GM19455 (cell line): ENCODE data around the gene VMAC.

Experiments used
- ATAC-seq: cut with Tn5 transposase; IDR thresholded peaks from one replicate; pipeline ENCODE4 v1.9.1; 2021; ENCODE audit not compliant: unreplicated experiment

Gene VMAC

DNA sequence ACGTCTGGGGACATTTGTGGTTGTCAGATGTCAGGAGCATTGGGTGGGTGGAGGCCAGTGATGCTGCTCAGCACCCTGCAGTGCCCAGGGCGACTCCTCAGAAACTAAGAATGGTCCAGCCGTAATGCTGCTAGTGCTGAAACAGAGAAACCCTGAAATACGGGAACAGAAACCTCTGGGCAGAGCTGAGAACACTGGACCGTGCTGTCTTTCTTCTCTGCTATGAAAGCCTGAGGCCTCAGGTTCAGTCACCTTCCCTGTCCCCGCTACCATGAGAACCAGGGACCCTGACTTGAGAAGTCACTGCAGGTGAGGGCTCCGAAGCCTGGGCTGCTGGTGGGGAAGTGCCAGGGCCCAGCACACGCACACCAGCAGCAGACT is 22.8 kb downstream of the VMAC start:
- no peak for ATAC-seq

DNA sequence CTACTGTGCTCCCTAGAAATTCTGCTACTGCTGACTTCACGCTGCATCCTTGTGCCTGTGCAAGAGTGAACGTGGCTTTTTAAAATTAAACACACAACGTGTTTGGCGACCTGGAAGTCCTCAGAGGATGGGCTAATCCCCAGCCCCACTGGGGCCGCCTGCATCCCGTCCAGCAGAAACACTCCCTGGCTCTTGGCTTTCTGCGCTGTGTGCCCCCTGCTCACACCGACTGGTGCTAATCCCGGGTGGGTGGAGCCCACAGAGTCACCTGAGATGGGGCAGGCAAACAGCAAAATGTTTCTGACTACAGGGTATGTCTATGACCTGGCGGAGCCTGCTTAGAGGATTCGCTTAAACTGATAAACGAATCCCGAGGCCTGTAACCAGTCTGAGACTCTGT is 24.5 kb downstream of the VMAC start:
- ATAC-seq: no peak

DNA sequence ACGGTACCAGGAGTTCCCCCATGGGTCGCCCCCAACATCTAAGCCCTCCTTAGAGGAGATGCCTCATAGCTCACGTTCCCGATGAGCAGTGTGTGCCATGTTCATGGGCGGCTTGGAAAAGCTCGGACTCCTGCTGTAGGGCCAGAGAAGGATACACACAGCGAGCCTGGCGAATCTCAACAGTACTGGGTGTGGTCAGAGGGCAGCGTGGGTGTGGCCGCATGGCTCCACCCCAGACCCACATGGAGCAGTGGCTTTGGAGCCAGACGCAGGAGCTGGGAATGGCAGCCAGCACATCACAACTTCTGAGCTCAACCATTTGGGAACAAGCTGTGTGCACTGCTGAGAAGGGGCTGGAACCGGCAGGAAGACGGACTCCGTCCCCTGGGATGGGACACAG is 25.0 kb downstream of the VMAC start:
- no peak for ATAC-seq

- no peak for ATAC-seq
Observed at GRCh38 chr19:5931251-5931650, 26.6 kb downstream of the VMAC start.

- no peak for ATAC-seq
Observed at GRCh38 chr19:5932146-5932545, 27.5 kb downstream of the VMAC start.

- no peak for ATAC-seq
Observed at GRCh38 chr19:5932609-5933262, 28.1 kb downstream of the VMAC start.

DNA sequence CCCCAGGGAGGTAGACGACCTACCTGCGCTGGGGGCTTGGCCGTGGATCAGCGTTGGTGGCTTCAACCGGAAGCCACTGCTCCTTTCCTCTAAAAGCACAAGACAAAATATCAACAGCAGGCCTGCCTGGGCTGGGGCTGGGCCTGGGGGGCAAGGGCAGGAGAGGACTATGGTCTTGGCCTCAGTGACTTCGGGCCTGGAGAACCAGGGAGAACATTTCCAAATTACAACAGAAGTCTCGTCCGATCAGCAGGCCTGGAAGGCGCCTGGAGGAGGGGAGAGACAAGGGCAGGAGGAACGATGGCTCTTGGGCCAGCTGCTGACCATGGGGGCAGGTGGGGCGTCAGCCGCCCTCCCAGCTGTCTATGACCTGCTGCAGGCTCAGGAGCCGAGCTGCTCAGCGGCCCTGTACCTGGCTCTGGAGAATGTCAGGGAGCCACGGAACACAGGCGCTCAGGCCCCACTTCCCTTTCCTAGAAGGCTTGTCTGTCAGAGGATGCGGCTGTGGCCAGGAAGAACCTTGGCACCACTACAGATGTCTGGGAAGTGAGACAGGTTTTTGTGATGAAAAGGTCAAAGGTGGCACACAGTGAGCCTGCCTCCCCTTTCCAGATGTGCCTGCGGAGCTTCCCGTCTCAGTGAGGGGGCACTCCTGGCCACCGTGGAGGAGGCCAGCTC is 28.9 kb downstream of the VMAC start:
- no peak for ATAC-seq

DNA sequence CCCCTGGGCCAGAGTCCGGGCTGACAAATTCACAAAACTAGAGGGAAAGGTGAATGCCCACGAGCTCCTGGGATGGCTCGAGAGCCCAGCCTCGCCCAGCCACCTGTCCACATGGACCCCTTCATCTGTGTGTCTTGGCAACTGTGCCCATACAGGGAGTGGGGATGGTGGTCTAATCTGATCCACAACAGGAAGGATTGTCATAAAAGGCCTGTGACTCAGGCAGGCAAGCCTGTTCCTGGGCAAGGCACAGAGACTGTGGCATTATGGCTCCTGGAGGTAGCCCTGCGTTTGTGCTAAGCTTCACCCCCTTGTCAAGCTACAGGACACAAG is 29.4 kb downstream of the VMAC start:
- no peak for ATAC-seq

- no peak for ATAC-seq
Observed at GRCh38 chr19:5934774-5935472, 30.3 kb downstream of the VMAC start.

GRCh38 chr19:5935473-5936291 is 31.0 kb downstream of the VMAC start:
- no peak for ATAC-seq

GRCh38 chr19:5936292-5936592 is 31.6 kb downstream of the VMAC start:
- ATAC-seq: no peak

DNA sequence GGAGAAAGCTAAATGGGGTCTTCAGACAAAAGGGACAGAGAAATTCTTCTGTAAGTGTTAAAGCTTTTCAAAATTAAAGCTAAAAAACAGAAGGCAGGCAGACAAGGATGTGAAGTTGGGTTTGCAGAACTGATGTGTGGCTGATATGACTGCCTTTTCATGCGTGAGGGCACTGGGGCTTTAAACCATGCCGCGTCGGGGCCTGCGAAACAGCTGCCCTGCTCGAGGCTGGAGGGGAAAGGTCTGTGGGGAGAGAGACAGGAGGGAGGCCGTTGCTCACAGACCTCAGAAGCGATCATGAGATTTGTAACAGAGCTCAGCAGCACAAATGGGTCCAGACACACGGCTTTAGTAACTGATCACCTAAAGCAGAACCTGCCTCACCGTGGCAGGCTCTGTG is 32.9 kb downstream of the VMAC start:
- no peak for ATAC-seq

GRCh38 chr19:5940260-5941208 is 35.9 kb downstream of the VMAC start:
- ATAC-seq: no peak

DNA sequence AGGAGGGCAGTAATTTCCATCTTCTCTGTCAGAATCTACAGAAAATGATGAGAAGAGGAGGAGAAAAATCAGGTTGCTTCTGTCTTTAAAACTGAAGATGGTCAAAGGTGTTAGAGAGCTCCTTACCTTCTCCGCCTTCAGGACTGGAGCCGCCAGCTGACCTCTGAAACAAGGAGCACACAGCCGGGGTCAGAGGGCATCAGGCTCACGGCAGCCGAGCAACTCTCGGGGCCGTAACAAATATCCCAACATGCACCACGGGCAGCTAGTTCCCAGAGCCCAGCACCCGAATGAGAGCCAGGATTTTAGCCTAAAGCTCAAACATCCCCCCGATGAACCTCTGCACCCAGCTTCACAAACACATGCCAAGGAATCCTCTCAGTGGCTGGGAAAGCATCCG is 37.0 kb downstream of the VMAC start:
- ATAC-seq: no peak

DNA sequence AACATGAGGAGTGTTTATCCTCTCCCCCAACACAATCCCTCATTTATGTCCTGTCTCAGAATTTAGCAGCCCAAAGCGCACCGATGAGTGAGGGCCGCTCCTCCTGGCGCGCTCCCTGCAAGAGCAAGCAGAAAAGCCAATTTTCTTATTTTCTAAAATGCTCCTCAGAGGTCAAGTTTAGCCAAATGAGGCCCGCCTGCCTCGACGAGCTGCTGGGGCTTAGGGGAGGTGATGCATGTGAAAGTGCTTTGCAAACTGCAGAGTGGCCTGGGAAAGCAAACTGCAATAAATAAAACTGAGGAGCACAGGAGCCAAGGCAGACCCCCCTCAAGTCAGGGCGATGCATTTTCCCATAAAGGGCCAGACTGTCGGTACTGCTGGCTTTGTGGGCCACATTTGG is 38.4 kb downstream of the VMAC start:
- no peak for ATAC-seq

DNA sequence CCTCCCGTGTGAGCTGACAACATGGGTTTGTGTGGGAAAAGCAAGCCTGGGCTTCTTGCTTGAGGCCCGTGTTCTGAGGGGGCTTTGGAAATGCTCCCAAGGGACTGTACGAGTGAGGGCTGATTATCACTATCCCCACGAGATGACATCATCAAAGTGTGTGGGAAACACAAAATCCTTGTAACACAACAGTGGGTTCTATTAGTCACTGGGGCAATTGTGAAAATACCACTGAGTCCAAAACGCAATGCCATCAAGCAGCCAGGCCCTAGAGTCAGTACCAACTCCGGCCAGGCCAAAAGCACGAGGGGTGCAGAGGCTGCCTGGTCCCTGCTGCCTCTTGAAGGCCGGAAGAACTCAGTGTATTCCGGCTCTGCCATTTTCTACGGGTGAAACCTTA is 39.0 kb downstream of the VMAC start:
- ATAC-seq: no peak

GRCh38 chr19:5947435-5947834 is 42.8 kb downstream of the VMAC start:
- no peak for ATAC-seq

- ATAC-seq: no peak
Observed at GRCh38 chr19:5948752-5949564, 44.3 kb downstream of the VMAC start.

- no peak for ATAC-seq
Observed at GRCh38 chr19:5949792-5950305, 45.2 kb downstream of the VMAC start.

GRCh38 chr19:5950741-5951140 is 46.1 kb downstream of the VMAC start:
- ATAC-seq: no peak
